ENCODE measurements around the gene NDP.
A peak's percentile ranks its signal among the peaks of the same experiment; 100 is the strongest.

Gene NDP

DNA sequence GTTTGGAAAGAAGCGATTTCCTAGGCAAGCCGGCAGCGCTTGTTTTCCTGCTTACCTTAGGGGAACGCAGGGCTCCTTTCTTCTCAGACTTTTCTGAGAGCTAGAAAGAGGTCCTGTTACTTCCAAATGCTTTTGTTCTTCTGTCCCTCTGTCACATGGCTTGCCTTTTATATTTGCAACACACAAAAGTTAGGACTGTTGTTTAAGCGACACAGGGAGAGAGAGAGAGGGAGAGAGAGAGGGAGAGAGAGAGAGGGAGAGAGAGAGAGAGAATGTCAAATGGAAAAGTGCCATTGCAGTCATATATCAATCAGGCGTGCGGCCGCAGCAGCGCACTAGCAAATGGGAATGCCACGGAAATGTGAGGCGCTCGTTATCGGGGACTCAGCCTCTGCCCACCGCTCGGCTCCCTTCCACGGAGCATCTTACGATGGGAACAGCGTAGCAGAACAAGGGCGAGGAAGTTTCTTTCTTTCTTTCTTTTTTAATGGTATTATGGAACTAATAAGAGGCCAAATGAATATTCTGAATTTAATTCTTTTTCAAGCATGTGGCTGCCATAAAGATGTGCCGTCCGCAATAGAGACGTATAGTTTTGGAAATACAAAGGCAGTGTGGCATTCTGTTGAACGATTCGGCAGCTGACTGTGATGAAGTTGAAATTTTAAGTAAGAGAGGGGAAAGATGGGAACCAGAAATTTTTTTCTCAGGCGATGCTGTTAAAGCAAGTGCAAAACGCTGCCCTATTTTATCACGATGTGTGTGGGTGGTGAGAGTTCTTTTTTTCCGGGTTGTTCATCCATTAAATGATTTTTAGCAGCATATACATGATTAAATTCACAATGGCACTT, at the start of gene NDP:
NDP (minus strand) TSS at position 142 of the 851 bp plus-strand sequence. CDS start 14,745 bp downstream, outside the sequence.
- H3K27me3 Mint-ChIP-seq (ENCODE audit: low read depth), result peaks cover 30% of the 10 kb centered on the region
- TF ChIP-seq, protein P1, sequence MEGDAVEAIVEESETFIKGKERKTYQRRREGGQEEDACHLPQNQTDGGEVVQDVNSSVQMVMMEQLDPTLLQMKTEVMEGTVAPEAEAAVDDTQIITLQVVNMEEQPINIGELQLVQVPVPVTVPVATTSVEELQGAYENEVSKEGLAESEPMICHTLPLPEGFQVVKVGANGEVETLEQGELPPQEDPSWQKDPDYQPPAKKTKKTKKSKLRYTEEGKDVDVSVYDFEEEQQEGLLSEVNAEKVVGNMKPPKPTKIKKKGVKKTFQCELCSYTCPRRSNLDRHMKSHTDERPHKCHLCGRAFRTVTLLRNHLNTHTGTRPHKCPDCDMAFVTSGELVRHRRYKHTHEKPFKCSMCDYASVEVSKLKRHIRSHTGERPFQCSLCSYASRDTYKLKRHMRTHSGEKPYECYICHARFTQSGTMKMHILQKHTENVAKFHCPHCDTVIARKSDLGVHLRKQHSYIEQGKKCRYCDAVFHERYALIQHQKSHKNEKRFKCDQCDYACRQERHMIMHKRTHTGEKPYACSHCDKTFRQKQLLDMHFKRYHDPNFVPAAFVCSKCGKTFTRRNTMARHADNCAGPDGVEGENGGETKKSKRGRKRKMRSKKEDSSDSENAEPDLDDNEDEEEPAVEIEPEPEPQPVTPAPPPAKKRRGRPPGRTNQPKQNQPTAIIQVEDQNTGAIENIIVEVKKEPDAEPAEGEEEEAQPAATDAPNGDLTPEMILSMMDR (IDR thresholded peaks at IDR 0.05; ENCODE audit: unreplicated experiment in 3 of 3), result no peak
- peak within 1 kb of the TSS; percentile 83 to 90 (median 85) for H3K4me3 Mint-ChIP-seq
- peak within 1 kb of the TSS; percentile 5 to 62 (median 24) for H3K27ac Mint-ChIP-seq
- no peaks in the 10 kb centered on the region for H3K36me3 Mint-ChIP-seq (ENCODE audit: low read depth)
- peaks cover 3% of the 10 kb centered on the region for H3K9me3 Mint-ChIP-seq
- peaks cover 18% of the 10 kb centered on the region for H3K4me1 Mint-ChIP-seq

- Mint-ChIP-seq H3K9me3 (peaks cover 2% of the 10 kb centered on the region), H3K27me3 (ENCODE audit: low read depth) (no peaks in the 10 kb centered on the region)
These were observed 49.8 kb upstream of the NDP start for GRCh38 chrX:44022964-44023363.

DNA sequence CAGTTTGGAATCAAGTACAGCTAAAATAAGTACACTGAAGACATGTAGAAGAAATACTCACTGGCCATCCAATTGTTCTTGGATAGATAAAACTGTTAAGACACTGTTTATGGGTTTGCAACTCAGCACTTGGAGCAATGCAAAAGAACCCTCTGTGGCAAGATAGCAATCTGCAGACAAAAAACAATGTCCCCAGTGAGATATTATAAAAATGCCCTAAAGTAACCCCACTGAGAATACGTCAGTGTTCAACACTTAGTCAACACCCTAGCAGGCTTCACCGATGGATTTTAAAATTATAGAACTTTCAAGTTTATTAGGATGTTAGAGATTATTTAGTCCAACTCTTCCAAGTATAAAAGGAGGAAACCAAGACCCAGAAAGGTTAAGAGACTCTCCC, 47.5 kb upstream of the NDP start:
- TF ChIP-seq, protein P1 (IDR thresholded peaks at IDR 0.05; ENCODE audit: unreplicated experiment in 3 of 3), result no peak
- no peaks in the 10 kb centered on the region for H3K4me1 Mint-ChIP-seq
- H3K9me3 Mint-ChIP-seq, result no peaks in the 10 kb centered on the region
- H3K27ac Mint-ChIP-seq, result no peak overlapping the region
- no peak overlapping the region for H3K4me3 Mint-ChIP-seq
- no peaks in the 10 kb centered on the region for H3K27me3 Mint-ChIP-seq (ENCODE audit: low read depth)
- no peaks in the 10 kb centered on the region for H3K36me3 Mint-ChIP-seq (ENCODE audit: low read depth)

More at GRCh38 chrX:44022964-44023363, 49.8 kb upstream of the NDP start:
- H3K4me1 Mint-ChIP-seq, result no peaks in the 10 kb centered on the region
- no peak overlapping the region for H3K4me3 Mint-ChIP-seq
- H3K27ac Mint-ChIP-seq, result no peak overlapping the region
- TF ChIP-seq, protein P1 (IDR thresholded peaks at IDR 0.05; ENCODE audit: unreplicated experiment in 3 of 3), result no peak
- no peaks in the 10 kb centered on the region for H3K36me3 Mint-ChIP-seq (ENCODE audit: low read depth)

DNA sequence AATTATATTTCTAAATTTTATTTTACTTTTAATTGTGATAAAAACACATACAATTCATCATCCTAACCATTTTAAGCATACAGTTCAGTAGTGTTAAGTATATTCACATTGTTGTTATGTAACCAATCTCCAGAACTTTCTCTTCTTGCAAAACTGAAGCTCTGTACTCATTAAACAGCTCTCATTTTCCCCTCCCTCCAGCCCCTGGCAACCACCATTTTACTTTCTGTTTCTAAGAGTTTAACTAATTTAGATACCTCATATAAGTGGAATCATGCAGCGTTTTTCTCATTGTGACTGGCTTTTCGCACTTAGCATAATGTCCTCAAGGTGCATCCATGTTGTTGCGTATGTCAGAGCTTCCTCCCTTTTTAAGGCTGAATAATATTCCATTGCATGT, 46.7 kb upstream of the NDP start:
- Mint-ChIP-seq H3K4me3 (no peak overlapping the region), H3K27ac (no peak overlapping the region), H3K9me3 (no peaks in the 10 kb centered on the region), H3K36me3 (ENCODE audit: low read depth) (no peaks in the 10 kb centered on the region), H3K27me3 (ENCODE audit: low read depth) (no peaks in the 10 kb centered on the region), H3K4me1 (no peaks in the 10 kb centered on the region)
- TF ChIP-seq, protein P1 (IDR thresholded peaks at IDR 0.05; ENCODE audit: unreplicated experiment in 3 of 3), result no peak

GRCh38 chrX:44017676-44018075, 44.5 kb upstream of the NDP start:
- H3K27me3 Mint-ChIP-seq (ENCODE audit: low read depth), result no peaks in the 10 kb centered on the region
- no peaks in the 10 kb centered on the region for H3K36me3 Mint-ChIP-seq (ENCODE audit: low read depth)
- no peak overlapping the region for H3K27ac Mint-ChIP-seq
- TF ChIP-seq, protein P1 (IDR thresholded peaks at IDR 0.05; ENCODE audit: unreplicated experiment in 3 of 3), result no peak
- H3K4me3 Mint-ChIP-seq, result no peak overlapping the region
- peaks cover 2% of the 10 kb centered on the region for H3K9me3 Mint-ChIP-seq
- no peaks in the 10 kb centered on the region for H3K4me1 Mint-ChIP-seq

- Mint-ChIP-seq H3K4me1 (no peaks in the 10 kb centered on the region), H3K9me3 (peaks cover 3% of the 10 kb centered on the region), H3K27ac (peak overlapping the region in 1 of 3 experiments; percentile 4), H3K36me3 (ENCODE audit: low read depth) (no peaks in the 10 kb centered on the region), H3K27me3 (ENCODE audit: low read depth) (no peaks in the 10 kb centered on the region), H3K4me3 (no peak overlapping the region)
- TF ChIP-seq, protein P1 (IDR thresholded peaks at IDR 0.05; ENCODE audit: unreplicated experiment in 3 of 3), result no peak
These were observed 43.7 kb upstream of the NDP start for GRCh38 chrX:44016906-44017305.
